GM12878 (cell line): ENCODE measurements around the gene RASAL2. TPM values are rescaled to one million over a fixed set of nuclear protein-coding genes. Genes with fewer than 3 reads are reported as not detected.

Experiments used
- ATAC-seq: fragments of 200-7000 bp; cut with Tn5 transposase; 3 replicates; pipeline ENCODE4 v1.9.1; 2020; ENCODE audit warnings: mild to moderate bottlenecking, moderate library complexity
- BruUV-seq: library from RNA; stranded (reverse); fragments of 400-500 nt; replicated peaks from 2 replicates; lab custom pipeline; 2021; lab: Mats Ljungman, UMichigan
- CTCF ChIA-PET: fragments of 300-600 bp; sonication (Branson Sonifier 250); formaldehyde crosslinking; extraction: SDS; loops from one replicate; lab custom pipeline; 2021; ENCODE audit warnings: inconsistent platforms; lab: Yijun Ruan, JAX
- POLR2A ChIA-PET: fragments of 350-600 bp; formaldehyde crosslinking; extraction: SDS; loops from one replicate; lab custom pipeline; 2021; ENCODE audit warnings: inconsistent platforms; lab: Charles Lee
- RAD21 ChIA-PET: fragments of 300-600 bp; sonication (Branson Sonifier 250); formaldehyde crosslinking; loops from one replicate; lab custom pipeline; 2023; ENCODE audit warnings: antibody characterized with exemption; ENCODE audit not compliant: unreplicated experiment; lab: Charles Lee
- SMC1A ChIA-PET: fragments of 300-600 bp; sonication (Branson Sonifier 250); formaldehyde crosslinking; loops from one replicate; lab custom pipeline; 2023; ENCODE audit not compliant: unreplicated experiment, uncharacterized antibody; lab: Charles Lee
- DNase-seq: peaks from one replicate; pipeline ENCODE4 v3.0.0-alpha.2; 2011; ENCODE audit warnings: low read depth, low spot score
- FAIRE-seq: peaks from 3 replicates; lab custom pipeline; 2011; peaks lifted over from hg19 to GRCh38; lab: Jason Lieb, UNC
- H2AFZ ChIP-seq: 2 replicates; pipeline ENCODE4 v1.6.0; 2011; ENCODE audit warnings: low read depth, low read length, control low read depth; ENCODE audit not compliant: control insufficient read depth
- H3K27ac ChIP-seq: 2 replicates; pipeline ENCODE4 v1.5.1; 2011; ENCODE audit warnings: control low read depth; ENCODE audit not compliant: control insufficient read depth, insufficient read depth
- H3K27me3 ChIP-seq, 2 experiments: replicated peaks in 1 of 2; 2 replicates each; pipeline versions ENCODE4 v1.6.0 to v1.6.1; 2011; ENCODE audit warnings: low read length in 1 of 2; ENCODE audit not compliant: control insufficient read depth in 2 of 2, insufficient read depth in 2 of 2
- H3K36me3 ChIP-seq, 2 experiments: 2 replicates each; pipeline ENCODE4 v1.5.1; 2011; ENCODE audit warnings: low read length in 1 of 2; ENCODE audit not compliant: control insufficient read depth in 2 of 2, insufficient read depth in 2 of 2
- H3K4me1 ChIP-seq: 2 replicates; pipeline ENCODE4 v1.6.1; 2011; ENCODE audit warnings: mild to moderate bottlenecking, low read length, moderate library complexity, mixed read lengths; ENCODE audit not compliant: control insufficient read depth, insufficient read depth
- H3K4me2 ChIP-seq: 2 replicates; pipeline ENCODE4 v1.6.0; 2011; ENCODE audit warnings: control low read depth; ENCODE audit not compliant: control insufficient read depth, insufficient read depth
- H3K4me3 ChIP-seq: fragments of 200-600 bp; sonication (generic); 2 replicates; pipeline ENCODE4 v1.5.1; 2016
- H3K79me2 ChIP-seq: 2 replicates; pipeline ENCODE4 v1.6.0; 2011; ENCODE audit warnings: low read length; ENCODE audit not compliant: control insufficient read depth, insufficient read depth
- H3K9ac ChIP-seq: 2 replicates; pipeline ENCODE4 v1.8.0; 2011; ENCODE audit warnings: low read length, control low read depth, mixed read lengths; ENCODE audit not compliant: control insufficient read depth, insufficient read depth
- H3K9me3 ChIP-seq: replicated peaks from 3 replicates; pipeline ENCODE4 v1.5.1; 2011; ENCODE audit warnings: mild to moderate bottlenecking, low read length; ENCODE audit not compliant: control insufficient read depth, insufficient read depth
- H4K20me1 ChIP-seq: 2 replicates; pipeline ENCODE4 v1.6.0; 2011; ENCODE audit not compliant: control insufficient read depth, insufficient read depth
- ATF7 ChIP-seq: fragments of 450-650 bp; IDR thresholded peaks from 2 replicates; pipeline ENCODE4 v1.6.1; 2016; ENCODE audit warnings: low read depth, mild to moderate bottlenecking
- BCL11A ChIP-seq: IDR thresholded peaks from 2 replicates; pipeline ENCODE4 v1.6.1; 2011; ENCODE audit warnings: low read depth, low read length
- FOXM1 ChIP-seq: IDR thresholded peaks from 2 replicates; pipeline ENCODE4 v1.6.1; 2012; ENCODE audit warnings: low read depth, mild to moderate bottlenecking, inconsistent platforms, low read length, moderate library complexity
- IRF4 ChIP-seq: IDR thresholded peaks from 2 replicates; pipeline ENCODE4 v1.6.1; 2011; ENCODE audit warnings: low read depth, low read length
- IRF5 ChIP-seq: fragments of 450-650 bp; IDR thresholded peaks from 2 replicates; pipeline ENCODE4 v1.6.1; 2017; ENCODE audit warnings: borderline replicate concordance
- NR2F1 ChIP-seq: fragments of 450-650 bp; conservative IDR thresholded peaks from 2 replicates; pipeline ENCODE4 v1.6.1; 2017; ENCODE audit warnings: mild to moderate bottlenecking
- RCOR1 ChIP-seq: conservative IDR thresholded peaks from 2 replicates; pipeline ENCODE4 v1.6.1; 2012; ENCODE audit warnings: low read depth, low read length, improper control_type of control experiment
- STAT3 ChIP-seq: IDR thresholded peaks from 2 replicates; pipeline ENCODE4 v1.6.1; 2011; ENCODE audit warnings: low read depth, low read length, improper control_type of control experiment
- ZNF274 ChIP-seq: IDR thresholded peaks from one replicate; pipeline ENCODE4 v1.8.0; 2011; ENCODE audit not compliant: insufficient read length, insufficient read depth
- WGBS: methylation state at CpG from one replicate; pipeline ENCODE4 v1.1.6; 2016; ENCODE audit warnings: low lambda C conversion rate; ENCODE audit not compliant: insufficient replicate concordance, insufficient coverage; ENCODE audit errors: missing lambda C conversion rate; 5-methylcytosine and 5-hydroxymethylcytosine counted together
- in situ Hi-C: fragments of 300-500 bp; cut with MboI; formaldehyde crosslinking; loops from 9 replicates; pipeline ENCODE4 v1.14.3; 2018; ENCODE audit warnings: mixed read lengths
- intact Hi-C: fragments of 100-400 bp; cut with micrococcal nuclease; formaldehyde crosslinking; loops from one replicate; pipeline ENCODE4 v1.14.2; 2022; ENCODE audit not compliant: unreplicated experiment
- polyA plus RNA-seq, 11 experiments: library from polyadenylated mRNA; depleted of rRNA in 4 of 11; unstranded in 6 of 11; stranded (reverse) in 5 of 11; fragments of >200 nt; fragmentation: Nextera tagmentation in 4 of 11; fragmentation: Illumina TruSeq in 1 of 11; extraction: Ambion mirVana in 4 of 11; extraction: Trizol in 1 of 11; gene quantifications; 1 replicate in 1 of 11; 2 replicates in 10 of 11; pipeline versions ENCODE4 v1.2.1 to v1.2.3, GENCODE V29; 2011 to 2016; ENCODE audit warnings: inconsistent platforms in 2 of 11, missing spikeins in 2 of 11, low read depth in 1 of 11
- total RNA-seq, 4 experiments: library from RNA; depleted of rRNA in 3 of 4; stranded (reverse); fragments of >200 nt in 3 of 4; fragmentation: Illumina TruSeq in 1 of 4; extraction: Trizol in 1 of 4; gene quantifications; 2 replicates each; pipeline versions ENCODE4 v1.2.1 to v1.2.3, GENCODE V29; 2013 to 2021

The RASAL2 gene
- total and polyA plus RNA-seq, 10 of the 15 experiments (the other 5 are each of a cell fraction or from before 2014, with no cell fraction given) = 0.02 to 6.9 (median 0.17) TPM; not detected in 1

- TF ChIP-seq RCOR1 = no peak
- TF ChIP-seq ZNF274 = no peak
- no peak for TF ChIP-seq STAT3
- no peak for TF ChIP-seq FOXM1
These were observed 362.6 kb downstream of the RASAL2 start (continued) for GRCh38 chr1:178456472-178456871.

- Histone ChIP-seq H3K79me2 (no peaks in the 10 kb centered on the region), H3K4me2 (no peak overlapping the region), H3K27ac (no peak overlapping the region), H3K4me3 (no peak overlapping the region), H3K9me3 (no peaks in the 10 kb centered on the region), H3K36me3 (no peaks in the 10 kb centered on the region), H3K27me3 (no peaks in the 10 kb centered on the region), H3K9ac (no peak overlapping the region), H4K20me1 (no peaks in the 10 kb centered on the region), H3K4me1 (no peaks in the 10 kb centered on the region), H2AFZ (no peak overlapping the region)
- ATAC-seq (no peak), FAIRE-seq (no peak), DNase-seq (no peak)
- no TSS peak for BruUV-seq
- WGBS = 50% methylated on average over 5 of the region's 5 CpGs
- ChIA-PET RAD21 (no interaction called here), POLR2A (no interaction called here), CTCF (no interaction called here), SMC1A (no interaction called here)
- no peak for TF ChIP-seq NR2F1
- no peak for TF ChIP-seq BCL11A
- no peak for TF ChIP-seq IRF5
- TF ChIP-seq ATF7 = no peak
- TF ChIP-seq IRF4 = no peak
- in situ Hi-C loops = no loop called here
- intact Hi-C loops = no loop called here
These were observed 363.7 kb downstream of the RASAL2 start for GRCh38 chr1:178457651-178458050.
